ENCODE results near the gene C17orf58.

DNA sequence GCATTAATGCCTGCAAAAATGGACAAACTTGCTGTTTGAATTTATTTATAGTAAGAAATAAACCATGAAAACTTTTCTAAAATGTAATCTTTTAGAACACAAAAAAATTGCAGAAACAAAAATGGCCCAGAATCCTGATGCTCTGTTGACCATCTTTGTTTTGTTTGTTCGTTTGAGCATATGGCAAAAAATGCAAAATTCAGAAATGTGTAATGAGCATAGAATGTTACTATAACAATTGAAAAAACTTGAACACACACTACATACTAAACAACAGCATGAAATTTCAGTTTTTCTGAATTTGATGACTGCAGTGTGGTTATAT is 38.1 kb upstream of the C17orf58 start:
- TF ChIP-seq POLR2AphosphoS5 (IDR thresholded peaks at IDR 0.05; ENCODE audit: low read depth, low read length) (no peak), EZH2 (IDR thresholded peaks at IDR 0.05; ENCODE audit: low read depth, low read length, severe bottlenecking) (no peak), ATF2 (IDR thresholded peaks at IDR 0.05; ENCODE audit: low read length) (no peak), MAFK (IDR thresholded peaks at IDR 0.05; ENCODE audit: low read depth, low read length) (no peak), RFX5 (IDR thresholded peaks at IDR 0.05; ENCODE audit: borderline replicate concordance, low read depth, low read length) (no peak), GABPA (IDR thresholded peaks at IDR 0.05; ENCODE audit: borderline replicate concordance, insufficient read depth, low read length) (no peak), YY1 (IDR thresholded peaks at IDR 0.05; ENCODE audit: low read depth, low read length) (no peak), JUND (IDR thresholded peaks at IDR 0.05; ENCODE audit: low read length) (no peak), CHD7 (IDR thresholded peaks at IDR 0.05; ENCODE audit: insufficient replicate concordance, low read length) (no peak), SP4 (IDR thresholded peaks at IDR 0.05; ENCODE audit: low read length) (no peak), RAD21 (IDR thresholded peaks at IDR 0.05 in 1 of 2, conservative IDR thresholded peaks at IDR 0.05 in 1 of 2; ENCODE audit: low read depth in 2 of 2, low read length in 2 of 2) (no peak)
- TF ChIP-seq, protein P1, sequence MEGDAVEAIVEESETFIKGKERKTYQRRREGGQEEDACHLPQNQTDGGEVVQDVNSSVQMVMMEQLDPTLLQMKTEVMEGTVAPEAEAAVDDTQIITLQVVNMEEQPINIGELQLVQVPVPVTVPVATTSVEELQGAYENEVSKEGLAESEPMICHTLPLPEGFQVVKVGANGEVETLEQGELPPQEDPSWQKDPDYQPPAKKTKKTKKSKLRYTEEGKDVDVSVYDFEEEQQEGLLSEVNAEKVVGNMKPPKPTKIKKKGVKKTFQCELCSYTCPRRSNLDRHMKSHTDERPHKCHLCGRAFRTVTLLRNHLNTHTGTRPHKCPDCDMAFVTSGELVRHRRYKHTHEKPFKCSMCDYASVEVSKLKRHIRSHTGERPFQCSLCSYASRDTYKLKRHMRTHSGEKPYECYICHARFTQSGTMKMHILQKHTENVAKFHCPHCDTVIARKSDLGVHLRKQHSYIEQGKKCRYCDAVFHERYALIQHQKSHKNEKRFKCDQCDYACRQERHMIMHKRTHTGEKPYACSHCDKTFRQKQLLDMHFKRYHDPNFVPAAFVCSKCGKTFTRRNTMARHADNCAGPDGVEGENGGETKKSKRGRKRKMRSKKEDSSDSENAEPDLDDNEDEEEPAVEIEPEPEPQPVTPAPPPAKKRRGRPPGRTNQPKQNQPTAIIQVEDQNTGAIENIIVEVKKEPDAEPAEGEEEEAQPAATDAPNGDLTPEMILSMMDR (IDR thresholded peaks at IDR 0.05; ENCODE audit: control extremely low read depth in 1 of 3, insufficient read depth in 1 of 3, low read depth in 1 of 3, low read length in 3 of 3): no peak
- TF ChIP-seq, protein P2, sequence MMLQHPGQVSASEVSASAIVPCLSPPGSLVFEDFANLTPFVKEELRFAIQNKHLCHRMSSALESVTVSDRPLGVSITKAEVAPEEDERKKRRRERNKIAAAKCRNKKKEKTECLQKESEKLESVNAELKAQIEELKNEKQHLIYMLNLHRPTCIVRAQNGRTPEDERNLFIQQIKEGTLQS (IDR thresholded peaks at IDR 0.05; ENCODE audit: insufficient read depth, low read depth, low read length): no peak

Data from H1 (cell line).